ENCODE measurements around the gene SMIM32.
A peak's percentile ranks its signal among the peaks of the same experiment; 100 is the strongest.

SMIM32 gene

DNA sequence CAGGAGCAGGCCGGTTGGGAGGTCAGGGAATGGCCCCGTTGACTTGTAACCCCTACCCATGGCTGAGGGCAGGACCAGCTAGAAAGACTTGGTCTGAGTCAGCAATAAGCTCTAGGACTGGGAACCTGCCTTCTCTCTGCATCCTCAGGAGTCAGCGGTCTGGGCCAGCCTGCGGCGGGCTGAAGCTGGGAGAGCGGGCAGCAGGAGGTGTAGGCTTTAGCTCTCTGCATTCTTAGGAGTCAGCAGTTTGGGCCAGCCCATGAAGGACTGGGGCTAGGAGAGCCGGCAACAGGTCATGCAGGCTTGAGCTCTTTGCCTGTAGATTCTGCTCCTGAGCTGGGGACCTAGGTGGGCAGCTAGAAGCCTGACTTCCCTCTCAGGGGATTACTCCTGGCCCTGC lies 6.4 kb upstream of the SMIM32 start:
- no peak for DNase-seq (ENCODE audit: low read depth, low spot score)
- no CpG with 5 or more reads among the region's 7 CpGs for WGBS (ENCODE audit: insufficient coverage, insufficient read length)

DNA sequence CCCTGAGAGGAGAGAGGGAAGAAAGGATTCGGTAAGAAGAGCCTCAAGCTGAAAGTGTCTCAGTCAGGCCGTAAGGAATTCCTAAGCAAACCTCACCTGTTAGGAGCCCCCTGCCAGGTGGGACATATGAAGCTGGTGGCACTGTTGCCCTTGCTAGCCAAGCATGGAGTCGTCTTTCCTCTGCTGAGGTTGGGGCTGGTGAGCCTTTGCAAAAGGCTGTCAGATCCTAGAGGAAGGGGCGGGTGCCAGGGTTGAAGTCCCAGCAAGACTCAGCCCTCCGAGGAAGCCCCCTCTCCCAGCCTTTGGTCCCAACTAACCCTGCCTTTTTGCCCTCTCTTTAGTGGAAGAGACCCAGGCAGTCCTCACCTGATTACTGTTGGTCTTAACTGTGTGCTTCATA lies 5.5 kb upstream of the SMIM32 start:
- Histone ChIP-seq H3K4me1 (ENCODE audit: control insufficient read depth, insufficient read depth, low read length) (peaks cover 5% of the 10 kb centered on the region; the same call in 1 of the 2 replicates), H3K4me3 (ENCODE audit: low read length) (no peak overlapping the region), H3K36me3 (ENCODE audit: control insufficient read depth, insufficient read depth, low read length) (no peaks in the 10 kb centered on the region), H3K27ac (ENCODE audit: low read length) (no peak overlapping the region), H3K9me3 (ENCODE audit: control insufficient read depth, insufficient read depth, low read length) (no peaks in the 10 kb centered on the region), H3K27me3 (ENCODE audit: control insufficient read depth, insufficient read depth, low read length) (peaks cover 46% of the 10 kb centered on the region)
- WGBS (ENCODE audit: insufficient coverage, insufficient read length) = no CpG with 5 or more reads among the region's 5 CpGs
- DNase-seq (ENCODE audit: low read depth, low spot score) = no peak

More for the DNA sequence above, 6.4 kb upstream of the SMIM32 start:
- H3K4me1 ChIP-seq (ENCODE audit: control insufficient read depth, insufficient read depth, low read length) = peaks cover 7% of the 10 kb centered on the region; the same call in 1 of the 2 replicates
- H3K4me3 ChIP-seq (ENCODE audit: low read length) = no peak overlapping the region
- H3K27me3 ChIP-seq (ENCODE audit: control insufficient read depth, insufficient read depth, low read length) = peaks cover 46% of the 10 kb centered on the region
- H3K27ac ChIP-seq (ENCODE audit: low read length) = no peak overlapping the region
- H3K9me3 ChIP-seq (ENCODE audit: control insufficient read depth, insufficient read depth, low read length) = no peaks in the 10 kb centered on the region
- H3K36me3 ChIP-seq (ENCODE audit: control insufficient read depth, insufficient read depth, low read length) = no peaks in the 10 kb centered on the region

DNA sequence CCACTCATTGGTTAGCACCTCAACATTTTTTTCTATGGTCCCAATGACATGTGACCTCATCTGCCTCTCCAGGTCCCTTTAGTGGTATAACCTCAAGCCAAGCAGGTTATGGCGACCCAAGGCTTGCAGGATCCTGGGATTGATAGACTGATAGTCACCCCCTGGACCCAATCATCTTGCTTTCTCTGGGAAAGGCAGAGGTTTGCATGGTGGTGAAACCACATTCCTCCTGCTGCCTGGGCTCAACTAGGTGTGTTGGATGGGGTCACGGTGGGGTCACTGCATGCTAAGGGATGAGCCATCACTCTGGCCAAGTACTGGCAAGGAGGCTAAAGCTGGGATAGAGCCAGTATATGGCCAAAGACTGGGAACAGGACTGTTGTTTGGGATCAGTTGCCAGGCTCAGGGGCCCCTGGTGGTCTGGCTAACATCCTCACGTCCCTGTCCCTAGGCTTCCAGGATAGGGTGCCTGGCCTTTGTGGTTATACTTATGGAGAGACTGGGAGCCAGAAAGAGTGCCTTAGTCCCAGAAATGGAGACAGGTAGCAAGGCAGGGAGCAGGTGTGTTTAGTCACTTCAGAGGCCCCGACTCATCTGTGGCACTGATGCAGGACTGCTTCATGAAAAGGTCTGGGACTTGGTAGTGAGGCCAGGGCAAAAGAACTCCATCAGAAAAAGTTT lies 4.6 kb upstream of the SMIM32 start:
- Histone ChIP-seq H3K4me1 (ENCODE audit: control insufficient read depth, insufficient read depth, low read length) (peaks cover 4% of the 10 kb centered on the region; the same call in 1 of the 2 replicates), H3K27ac (ENCODE audit: low read length) (no peak overlapping the region), H3K4me3 (ENCODE audit: low read length) (no peak overlapping the region), H3K9me3 (ENCODE audit: control insufficient read depth, insufficient read depth, low read length) (no peaks in the 10 kb centered on the region), H3K27me3 (ENCODE audit: control insufficient read depth, insufficient read depth, low read length) (peaks cover 51% of the 10 kb centered on the region), H3K36me3 (ENCODE audit: control insufficient read depth, insufficient read depth, low read length) (no peaks in the 10 kb centered on the region)
- no peak for DNase-seq (ENCODE audit: low read depth, low spot score)
- no CpG with 5 or more reads among the region's 4 CpGs for WGBS (ENCODE audit: insufficient coverage, insufficient read length)

DNA sequence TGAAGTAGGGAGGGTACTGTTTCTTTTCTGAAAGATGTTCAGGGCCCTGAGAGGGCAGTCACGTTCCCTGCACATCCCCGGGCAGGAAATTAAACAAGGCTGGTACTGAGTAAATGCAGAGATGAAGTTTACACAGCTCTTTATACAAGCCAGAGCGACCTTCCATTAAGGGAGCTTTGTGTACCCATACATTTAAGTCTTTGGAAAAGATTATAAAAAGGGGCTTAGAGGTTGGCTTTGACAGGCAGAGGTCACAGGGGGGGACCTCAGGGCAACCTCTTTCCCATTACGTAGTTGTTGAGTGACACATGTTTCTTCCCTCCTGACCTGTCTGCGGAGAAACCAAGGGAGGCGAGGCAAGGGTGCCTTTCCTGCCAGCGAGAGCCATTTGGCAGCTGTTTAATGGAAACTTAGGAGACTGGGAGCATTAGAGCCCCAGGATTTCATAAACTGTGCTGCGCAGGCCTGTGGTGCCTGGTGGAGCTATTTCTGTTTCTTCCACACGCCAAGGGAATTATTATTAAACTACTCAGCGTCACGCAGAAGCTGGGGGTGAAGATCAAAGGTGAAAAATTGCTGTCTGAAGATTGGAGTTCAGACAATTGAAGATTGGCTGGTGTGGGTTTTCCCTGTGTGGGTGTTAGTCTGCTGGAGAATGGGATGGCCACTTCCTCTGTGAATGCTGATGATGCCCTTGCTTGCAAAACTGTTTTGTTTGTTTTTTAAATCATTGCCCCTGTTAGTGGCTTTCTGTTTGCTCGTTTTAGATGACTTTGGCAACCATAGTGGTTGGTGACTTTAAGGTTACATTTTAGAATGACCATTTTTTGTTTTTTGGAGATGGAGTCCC lies 3.2 kb upstream of the SMIM32 start:
- Histone ChIP-seq H3K9me3 (ENCODE audit: control insufficient read depth, insufficient read depth, low read length) (no peaks in the 10 kb centered on the region), H3K4me3 (ENCODE audit: low read length) (no peak overlapping the region), H3K27me3 (ENCODE audit: control insufficient read depth, insufficient read depth, low read length) (peaks cover 57% of the 10 kb centered on the region), H3K36me3 (ENCODE audit: control insufficient read depth, insufficient read depth, low read length) (no peaks in the 10 kb centered on the region), H3K27ac (ENCODE audit: low read length) (no peak overlapping the region), H3K4me1 (ENCODE audit: control insufficient read depth, insufficient read depth, low read length) (0 out of 2 replicates have a peak, but pooled peaks cover 2% of the 10 kb centered on the region)
- WGBS (ENCODE audit: insufficient coverage, insufficient read length) = no CpG with 5 or more reads among the region's 12 CpGs
- DNase-seq (ENCODE audit: low read depth, low spot score) = no peak

DNA sequence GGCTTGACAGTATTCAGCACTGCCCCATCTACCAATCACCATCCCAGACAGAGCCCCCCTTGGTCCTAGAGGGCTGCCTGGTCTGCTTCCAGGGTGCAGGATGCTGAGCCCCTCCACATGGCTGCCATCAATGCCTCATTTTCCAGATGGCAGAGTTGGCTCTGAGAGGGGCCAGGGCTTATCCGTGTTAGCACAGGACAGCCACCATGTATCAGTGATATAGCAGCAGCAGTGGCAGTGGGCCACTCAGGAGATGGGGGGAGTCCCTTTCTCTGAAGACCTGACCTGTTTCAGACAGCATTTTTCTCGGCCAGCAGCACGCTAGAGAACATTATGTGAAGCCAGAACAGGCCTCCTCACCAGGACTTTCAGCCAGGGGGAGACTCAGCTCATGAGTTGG lies 1.6 kb upstream of the SMIM32 start:
- H3K36me3 ChIP-seq (ENCODE audit: control insufficient read depth, insufficient read depth, low read length) = no peaks in the 10 kb centered on the region
- WGBS (ENCODE audit: insufficient coverage, insufficient read length) = no CpG with 5 or more reads among the region's 3 CpGs
- H3K27ac ChIP-seq (ENCODE audit: low read length) = no peak overlapping the region
- H3K9me3 ChIP-seq (ENCODE audit: control insufficient read depth, insufficient read depth, low read length) = no peaks in the 10 kb centered on the region
- no peak for DNase-seq (ENCODE audit: low read depth, low spot score)
- H3K4me1 ChIP-seq (ENCODE audit: control insufficient read depth, insufficient read depth, low read length) = 0 out of 2 replicates have a peak, but pooled peaks cover 1% of the 10 kb centered on the region
- peaks cover 54% of the 10 kb centered on the region for H3K27me3 ChIP-seq (ENCODE audit: control insufficient read depth, insufficient read depth, low read length)
- no peak overlapping the region for H3K4me3 ChIP-seq (ENCODE audit: low read length)

DNA sequence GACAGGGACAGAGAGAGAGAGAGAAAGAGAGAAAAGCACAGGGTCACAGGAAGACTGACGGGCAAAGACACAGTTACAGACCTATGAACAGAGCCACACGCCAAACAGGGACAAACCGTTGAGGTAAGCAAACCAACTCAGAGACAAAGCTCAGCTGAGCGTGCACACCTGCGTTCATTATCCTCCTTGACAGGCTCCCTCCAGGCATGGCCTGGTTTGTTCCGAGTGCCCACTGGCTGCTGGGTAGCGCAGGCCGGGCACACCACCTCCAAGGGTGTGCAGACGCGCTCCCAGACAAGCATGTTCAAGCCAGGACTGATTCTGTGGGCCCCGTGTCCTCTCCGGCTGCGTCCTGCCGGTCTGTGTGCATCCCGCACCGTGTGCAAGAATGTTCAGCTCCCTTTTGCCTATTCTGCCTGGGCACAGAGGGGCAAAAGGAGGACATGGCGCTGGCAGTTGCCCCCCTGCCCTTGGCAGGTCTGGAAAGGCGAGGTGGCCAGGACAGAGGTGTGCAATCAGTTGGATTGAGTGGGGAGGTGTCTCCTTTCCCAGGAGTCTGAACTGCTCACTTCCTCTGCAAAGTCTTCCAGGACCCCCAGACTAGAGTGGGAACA lies 467 bp upstream of the SMIM32 start:
- H3K27ac ChIP-seq (ENCODE audit: low read length) = no peak overlapping the region
- no peaks in the 10 kb centered on the region for H3K36me3 ChIP-seq (ENCODE audit: control insufficient read depth, insufficient read depth, low read length)
- H3K9me3 ChIP-seq (ENCODE audit: control insufficient read depth, insufficient read depth, low read length) = no peaks in the 10 kb centered on the region
- DNase-seq (ENCODE audit: low read depth, low spot score) = no peak
- 0 out of 2 replicates have a peak, but pooled peaks cover 1% of the 10 kb centered on the region for H3K4me1 ChIP-seq (ENCODE audit: control insufficient read depth, insufficient read depth, low read length)
- WGBS (ENCODE audit: insufficient coverage, insufficient read length) = no CpG with 5 or more reads among the region's 18 CpGs
- peak overlapping the region; percentile 4; the same call in 1 of the 2 replicates for H3K4me3 ChIP-seq (ENCODE audit: low read length)
- H3K27me3 ChIP-seq (ENCODE audit: control insufficient read depth, insufficient read depth, low read length) = peaks cover 53% of the 10 kb centered on the region

DNA sequence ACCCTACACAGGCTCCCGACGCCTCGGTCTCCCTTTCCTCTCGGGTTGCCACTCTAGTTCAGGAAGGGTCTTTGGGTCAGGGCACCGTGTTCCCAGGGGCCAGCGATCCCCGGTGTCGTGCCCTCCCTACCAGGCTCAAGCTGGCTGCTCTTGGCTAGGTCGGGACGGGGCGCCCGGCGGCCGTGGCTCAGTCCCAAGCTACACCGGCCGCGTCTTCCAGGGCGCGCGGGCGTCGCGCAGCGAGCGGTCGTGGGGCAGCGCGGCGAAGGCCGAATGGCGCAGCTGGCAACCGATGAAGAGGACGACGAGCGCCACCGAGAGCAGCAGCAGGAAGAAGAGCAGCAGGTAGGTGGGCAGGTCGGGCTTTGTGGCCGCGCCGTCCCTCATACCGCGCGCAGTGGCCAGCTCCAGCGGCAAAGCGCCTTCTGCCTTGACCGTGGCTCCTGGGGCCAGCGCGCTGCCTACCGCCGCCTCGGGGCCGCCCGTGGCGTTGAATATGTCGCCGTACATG lies 892 bp downstream of the SMIM32 start:
- no CpG with 5 or more reads among the region's 56 CpGs for WGBS (ENCODE audit: insufficient coverage, insufficient read length)
- Histone ChIP-seq H3K27me3 (ENCODE audit: control insufficient read depth, insufficient read depth, low read length) (peaks cover 53% of the 10 kb centered on the region), H3K9me3 (ENCODE audit: control insufficient read depth, insufficient read depth, low read length) (no peaks in the 10 kb centered on the region), H3K4me3 (ENCODE audit: low read length) (peak overlapping the region; percentile 15), H3K27ac (ENCODE audit: low read length) (no peak overlapping the region), H3K36me3 (ENCODE audit: control insufficient read depth, insufficient read depth, low read length) (no peaks in the 10 kb centered on the region), H3K4me1 (ENCODE audit: control insufficient read depth, insufficient read depth, low read length) (0 out of 2 replicates have a peak, but pooled peaks cover 1% of the 10 kb centered on the region)
- no peak for DNase-seq (ENCODE audit: low read depth, low spot score)

DNA sequence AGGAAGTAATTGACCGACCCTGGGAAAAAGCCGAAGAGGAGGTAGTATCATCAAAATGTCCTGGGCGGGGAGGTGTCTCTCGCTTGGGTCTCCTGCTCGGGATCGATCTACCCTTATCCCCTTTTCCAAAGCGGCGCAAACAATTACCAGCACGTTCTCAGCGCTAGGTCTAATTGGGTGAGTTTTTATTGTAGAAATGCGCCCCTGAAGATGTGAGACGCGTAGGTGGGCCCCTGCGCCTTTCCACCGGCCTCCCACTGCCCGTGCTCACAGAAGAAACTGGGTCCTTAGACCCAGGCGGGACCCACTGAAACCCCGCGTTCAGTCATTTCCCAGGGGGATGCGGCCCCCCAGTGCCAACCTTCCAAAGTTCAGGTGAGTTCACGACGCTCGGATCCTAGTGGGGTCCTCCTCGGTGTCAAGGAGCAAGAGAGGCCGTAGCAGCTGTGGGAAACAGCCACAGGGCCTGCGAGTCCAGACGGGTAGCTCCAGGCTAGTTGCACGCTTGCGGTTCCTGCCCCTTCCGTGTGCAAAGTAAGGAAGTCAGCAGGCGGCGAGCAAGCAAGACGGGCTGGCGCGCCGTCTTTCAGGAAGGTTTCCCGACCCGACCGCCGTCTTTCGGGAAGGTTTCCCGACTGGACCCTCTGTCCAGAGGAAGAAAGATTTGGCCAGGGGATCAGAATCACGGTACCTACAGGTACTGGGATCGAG lies 1.5 kb downstream of the SMIM32 start:
- WGBS (ENCODE audit: insufficient coverage, insufficient read length) = no CpG with 5 or more reads among the region's 44 CpGs
- Histone ChIP-seq H3K36me3 (ENCODE audit: control insufficient read depth, insufficient read depth, low read length) (no peaks in the 10 kb centered on the region), H3K4me3 (ENCODE audit: low read length) (peak overlapping the region; percentile 15; the same call in 1 of the 2 replicates), H3K27ac (ENCODE audit: low read length) (no peak overlapping the region), H3K9me3 (ENCODE audit: control insufficient read depth, insufficient read depth, low read length) (no peaks in the 10 kb centered on the region), H3K4me1 (ENCODE audit: control insufficient read depth, insufficient read depth, low read length) (0 out of 2 replicates have a peak, but pooled peaks cover 1% of the 10 kb centered on the region), H3K27me3 (ENCODE audit: control insufficient read depth, insufficient read depth, low read length) (peaks cover 53% of the 10 kb centered on the region)
- DNase-seq (ENCODE audit: low read depth, low spot score) = no peak

DNA sequence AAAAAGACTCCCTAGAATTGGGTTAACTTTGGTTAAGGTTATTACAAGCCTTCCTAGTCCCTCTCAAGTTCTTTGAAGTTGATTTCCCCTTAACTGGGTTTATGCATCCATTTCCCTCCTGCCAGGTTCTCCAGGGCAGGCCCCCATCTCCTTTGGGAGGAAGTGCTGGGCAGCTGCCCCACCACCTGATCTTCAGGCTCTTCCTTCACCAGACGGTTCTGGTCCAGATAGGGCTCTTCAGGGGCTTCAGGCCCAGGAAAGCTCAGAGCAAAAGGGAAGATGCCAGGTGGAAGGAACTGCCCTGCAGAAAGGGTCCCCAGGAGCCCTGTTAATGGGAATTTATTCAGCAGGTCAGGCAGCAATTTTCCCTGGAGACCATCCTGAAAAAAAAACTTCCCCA lies 2.1 kb downstream of the SMIM32 start:
- Histone ChIP-seq H3K4me1 (ENCODE audit: control insufficient read depth, insufficient read depth, low read length) (0 out of 2 replicates have a peak, but pooled peaks cover 1% of the 10 kb centered on the region), H3K9me3 (ENCODE audit: control insufficient read depth, insufficient read depth, low read length) (no peaks in the 10 kb centered on the region), H3K27me3 (ENCODE audit: control insufficient read depth, insufficient read depth, low read length) (peaks cover 53% of the 10 kb centered on the region), H3K27ac (ENCODE audit: low read length) (no peak overlapping the region), H3K4me3 (ENCODE audit: low read length) (no peak overlapping the region), H3K36me3 (ENCODE audit: control insufficient read depth, insufficient read depth, low read length) (no peaks in the 10 kb centered on the region)
- no CpG with 5 or more reads among the region's 1 CpG for WGBS (ENCODE audit: insufficient coverage, insufficient read length)
- no peak for DNase-seq (ENCODE audit: low read depth, low spot score)

Measured in iPS DF 6.9 (cell line).